ENCODE results near the gene SUCLG2.

DNA sequence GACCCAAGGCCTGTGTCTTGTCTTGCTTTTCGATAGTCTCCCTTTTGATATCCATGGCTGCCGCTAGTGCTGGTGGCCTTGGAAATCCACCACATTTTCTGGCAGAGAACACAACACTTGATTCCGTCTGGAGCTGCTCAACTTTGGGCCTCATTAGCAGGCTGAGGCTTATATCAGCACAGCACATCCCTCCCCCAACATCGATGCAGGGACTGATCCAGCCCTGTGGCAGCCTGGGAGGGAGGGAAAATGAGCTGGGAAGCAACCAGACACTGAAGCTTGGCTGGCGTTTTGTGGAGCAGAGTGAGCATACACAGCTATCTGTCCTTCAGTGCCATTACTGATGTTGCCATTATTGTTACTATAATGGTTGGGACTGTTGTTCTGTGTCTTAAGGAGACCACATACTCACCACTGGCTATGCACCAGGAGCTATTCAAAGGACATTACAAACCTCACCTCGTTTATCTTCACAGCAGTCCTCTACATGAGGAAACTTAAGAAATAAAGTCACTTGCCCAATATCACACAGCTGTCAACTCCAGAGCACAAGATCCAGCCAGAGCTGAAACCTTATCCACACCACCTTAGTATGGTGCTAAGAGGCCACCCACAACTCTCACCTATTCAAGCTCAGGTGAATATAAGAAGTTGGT, 102.9 kb downstream of the SUCLG2 start:
- TF ChIP-seq, protein P1, sequence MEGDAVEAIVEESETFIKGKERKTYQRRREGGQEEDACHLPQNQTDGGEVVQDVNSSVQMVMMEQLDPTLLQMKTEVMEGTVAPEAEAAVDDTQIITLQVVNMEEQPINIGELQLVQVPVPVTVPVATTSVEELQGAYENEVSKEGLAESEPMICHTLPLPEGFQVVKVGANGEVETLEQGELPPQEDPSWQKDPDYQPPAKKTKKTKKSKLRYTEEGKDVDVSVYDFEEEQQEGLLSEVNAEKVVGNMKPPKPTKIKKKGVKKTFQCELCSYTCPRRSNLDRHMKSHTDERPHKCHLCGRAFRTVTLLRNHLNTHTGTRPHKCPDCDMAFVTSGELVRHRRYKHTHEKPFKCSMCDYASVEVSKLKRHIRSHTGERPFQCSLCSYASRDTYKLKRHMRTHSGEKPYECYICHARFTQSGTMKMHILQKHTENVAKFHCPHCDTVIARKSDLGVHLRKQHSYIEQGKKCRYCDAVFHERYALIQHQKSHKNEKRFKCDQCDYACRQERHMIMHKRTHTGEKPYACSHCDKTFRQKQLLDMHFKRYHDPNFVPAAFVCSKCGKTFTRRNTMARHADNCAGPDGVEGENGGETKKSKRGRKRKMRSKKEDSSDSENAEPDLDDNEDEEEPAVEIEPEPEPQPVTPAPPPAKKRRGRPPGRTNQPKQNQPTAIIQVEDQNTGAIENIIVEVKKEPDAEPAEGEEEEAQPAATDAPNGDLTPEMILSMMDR (IDR thresholded peaks at IDR 0.05) = no peak
- no peak for TF ChIP-seq EP300 (IDR thresholded peaks at IDR 0.05)
- TF ChIP-seq NR3C1 (IDR thresholded peaks at IDR 0.05) = no peak
- TF ChIP-seq, protein P2, sequence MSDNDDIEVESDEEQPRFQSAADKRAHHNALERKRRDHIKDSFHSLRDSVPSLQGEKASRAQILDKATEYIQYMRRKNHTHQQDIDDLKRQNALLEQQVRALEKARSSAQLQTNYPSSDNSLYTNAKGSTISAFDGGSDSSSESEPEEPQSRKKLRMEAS (IDR thresholded peaks at IDR 0.05) = no peak
- TF ChIP-seq MAFK (IDR thresholded peaks at IDR 0.05; ENCODE audit: partially characterized antibody) = no peak
- no peak for TF ChIP-seq EHF (CRISPR knock-in tag; IDR thresholded peaks at IDR 0.05)
- no peak for TF ChIP-seq RNF2 (IDR thresholded peaks at IDR 0.05; ENCODE audit: borderline replicate concordance, low read depth)
- TF ChIP-seq MYC (IDR thresholded peaks at IDR 0.05; ENCODE audit: borderline replicate concordance, low read length) = no peak
- TF ChIP-seq POLR2A (IDR thresholded peaks at IDR 0.05; ENCODE audit: low read length) = no peak
- no peak for TF ChIP-seq CHD2 (IDR thresholded peaks at IDR 0.05; ENCODE audit: low read length, partially characterized antibody)
- no peak for TF ChIP-seq RAD21 (conservative IDR thresholded peaks at IDR 0.05 in 1 of 2, IDR thresholded peaks at IDR 0.05 in 1 of 2)
- TF ChIP-seq, protein P3, sequence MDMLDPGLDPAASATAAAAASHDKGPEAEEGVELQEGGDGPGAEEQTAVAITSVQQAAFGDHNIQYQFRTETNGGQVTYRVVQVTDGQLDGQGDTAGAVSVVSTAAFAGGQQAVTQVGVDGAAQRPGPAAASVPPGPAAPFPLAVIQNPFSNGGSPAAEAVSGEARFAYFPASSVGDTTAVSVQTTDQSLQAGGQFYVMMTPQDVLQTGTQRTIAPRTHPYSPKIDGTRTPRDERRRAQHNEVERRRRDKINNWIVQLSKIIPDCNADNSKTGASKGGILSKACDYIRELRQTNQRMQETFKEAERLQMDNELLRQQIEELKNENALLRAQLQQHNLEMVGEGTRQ (IDR thresholded peaks at IDR 0.05) = no peak
- TF ChIP-seq SMC3 (IDR thresholded peaks at IDR 0.05) = no peak
- TF ChIP-seq, protein P4, sequence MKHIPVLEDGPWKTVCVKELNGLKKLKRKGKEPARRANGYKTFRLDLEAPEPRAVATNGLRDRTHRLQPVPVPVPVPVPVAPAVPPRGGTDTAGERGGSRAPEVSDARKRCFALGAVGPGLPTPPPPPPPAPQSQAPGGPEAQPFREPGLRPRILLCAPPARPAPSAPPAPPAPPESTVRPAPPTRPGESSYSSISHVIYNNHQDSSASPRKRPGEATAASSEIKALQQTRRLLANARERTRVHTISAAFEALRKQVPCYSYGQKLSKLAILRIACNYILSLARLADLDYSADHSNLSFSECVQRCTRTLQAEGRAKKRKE (CRISPR knock-in tag; IDR thresholded peaks at IDR 0.05; ENCODE audit: low read depth) = no peak
